DND-41 (cell line): ENCODE results near the gene ZNF444.
A peak's percentile ranks its signal among the peaks of the same experiment; 100 is the strongest.

ENCODE experiments used
- ATAC-seq: fragments of 200-7000 bp; cut with Tn5 transposase; 3 replicates; pipeline ENCODE4 v1.9.1; 2021; ENCODE audit warnings: low read depth; ENCODE audit not compliant: insufficient read depth
- DNase-seq: peaks from one replicate; pipeline ENCODE4 v3.0.0-alpha.2; 2020
- H2AFZ ChIP-seq: 2 replicates; pipeline ENCODE4 v1.6.0; 2012; ENCODE audit warnings: low read depth, low read length
- H3K27ac ChIP-seq: 2 replicates; pipeline ENCODE4 v1.5.1; 2012; ENCODE audit warnings: low read length, inconsistent platforms
- H3K27me3 ChIP-seq: fragments of 200-600 bp; sonication (generic); 2 replicates; pipeline ENCODE4 v1.6.0; 2012; ENCODE audit warnings: low read length, mild to moderate bottlenecking, inconsistent platforms; ENCODE audit not compliant: insufficient read depth, poor library complexity
- H3K36me3 ChIP-seq: 2 replicates; pipeline ENCODE4 v1.5.1; 2012; ENCODE audit warnings: low read length, inconsistent platforms; ENCODE audit not compliant: insufficient read depth
- H3K4me1 ChIP-seq: 2 replicates; pipeline ENCODE4 v1.5.1; 2012; ENCODE audit warnings: mild to moderate bottlenecking, low read length; ENCODE audit not compliant: insufficient read depth
- H3K4me2 ChIP-seq: 2 replicates; pipeline ENCODE4 v1.6.0; 2012; ENCODE audit warnings: mild to moderate bottlenecking, moderate library complexity, low read length, inconsistent platforms; ENCODE audit not compliant: insufficient read depth
- H3K4me3 ChIP-seq, 2 experiments: fragments of 200-600 bp in 1 of 2; shearing (Covaris generic) in 1 of 2; 2 replicates each; pipeline ENCODE4 v1.5.1; 2012 to 2016; ENCODE audit warnings: inconsistent platforms in 2 of 2, low read length in 2 of 2, mild to moderate bottlenecking in 2 of 2, low read depth in 1 of 2, moderate library complexity in 1 of 2
- H3K79me2 ChIP-seq: 2 replicates; pipeline ENCODE4 v1.6.0; 2012; ENCODE audit warnings: low read length, inconsistent platforms; ENCODE audit not compliant: insufficient read depth
- H3K9ac ChIP-seq: 2 replicates; pipeline ENCODE4 v1.6.0; 2012; ENCODE audit warnings: low read depth, mild to moderate bottlenecking, inconsistent platforms, low read length, moderate library complexity
- H3K9me3 ChIP-seq: 2 replicates; pipeline ENCODE4 v1.5.1; 2012; ENCODE audit warnings: low read length, moderate library complexity, mild to moderate bottlenecking, inconsistent platforms; ENCODE audit not compliant: insufficient read depth, severe bottlenecking
- H4K20me1 ChIP-seq: 2 replicates; pipeline ENCODE4 v1.6.0; 2012; ENCODE audit warnings: low read length; ENCODE audit not compliant: insufficient read depth
- CTCF ChIP-seq: IDR thresholded peaks from 2 replicates; pipeline ENCODE4 v1.5.1; 2012; ENCODE audit warnings: borderline replicate concordance, low read length, moderate library complexity, mild to moderate bottlenecking; ENCODE audit not compliant: poor library complexity, severe bottlenecking; ENCODE audit errors: extremely low read depth
- EZH2 ChIP-seq: IDR thresholded peaks from 3 replicates; pipeline ENCODE4 v1.6.1; 2012; ENCODE audit warnings: borderline replicate concordance, low read depth, mild to moderate bottlenecking, moderate library complexity, low read length, inconsistent platforms; ENCODE audit not compliant: severe bottlenecking

ZNF444 gene

GRCh38 chr19:56137405-56137804 is 3.7 kb upstream of the ZNF444 start:
- H3K27ac ChIP-seq = no peak overlapping the region
- peaks cover 9% of the 10 kb centered on the region for H3K79me2 ChIP-seq
- H3K9me3 ChIP-seq = no peaks in the 10 kb centered on the region
- no peak for ATAC-seq
- H3K27me3 ChIP-seq = no peaks in the 10 kb centered on the region
- no peak overlapping the region for H3K4me2 ChIP-seq
- H3K4me1 ChIP-seq = peaks cover 17% of the 10 kb centered on the region
- TF ChIP-seq CTCF (no peak), EZH2 (no peak)
- peaks cover under 1% of the 10 kb centered on the region; the same call in 1 of the 2 replicates for H3K36me3 ChIP-seq
- DNase-seq = no peak
- no peak overlapping the region for H2AFZ ChIP-seq
- no peak overlapping the region for H3K9ac ChIP-seq
- no peaks in the 10 kb centered on the region for H4K20me1 ChIP-seq
- no peak overlapping the region for H3K4me3 ChIP-seq

GRCh38 chr19:56138069-56138468 is 3.0 kb upstream of the ZNF444 start:
- no peak for TF ChIP-seq CTCF
- no peak for TF ChIP-seq EZH2
- Histone ChIP-seq H4K20me1 (peaks cover 4% of the 10 kb centered on the region; the same call in 1 of the 2 replicates), H3K9me3 (no peaks in the 10 kb centered on the region), H3K27ac (no peak overlapping the region), H3K4me1 (peaks cover 24% of the 10 kb centered on the region), H3K9ac (no peak overlapping the region), H3K4me3 (no peak overlapping the region), H2AFZ (no peak overlapping the region), H3K27me3 (no peaks in the 10 kb centered on the region), H3K36me3 (peaks cover 5% of the 10 kb centered on the region; the same call in 1 of the 2 replicates), H3K4me2 (no peak overlapping the region), H3K79me2 (peaks cover 16% of the 10 kb centered on the region)
- DNase-seq = no peak
- ATAC-seq = no peak

GRCh38 chr19:56139847-56140582 is 1.1 kb upstream of the ZNF444 start:
- TF ChIP-seq EZH2 = no peak
- H2AFZ ChIP-seq = peak overlapping the region; percentile 61
- no peak for DNase-seq
- peak overlapping the region; percentile 88 for H3K27ac ChIP-seq
- H3K4me2 ChIP-seq = peak overlapping the region; percentile 86
- H3K36me3 ChIP-seq = peaks cover 5% of the 10 kb centered on the region; the same call in 1 of the 2 replicates
- no peaks in the 10 kb centered on the region for H3K9me3 ChIP-seq
- peaks cover 43% of the 10 kb centered on the region for H3K4me1 ChIP-seq
- peaks cover 8% of the 10 kb centered on the region; the same call in 1 of the 2 replicates for H4K20me1 ChIP-seq
- H3K9ac ChIP-seq = peak overlapping the region; percentile 59
- H3K4me3 ChIP-seq = peak overlapping the region; percentile 33 to 70; a peak in 3 of 4 replicates
- H3K79me2 ChIP-seq = peaks cover 35% of the 10 kb centered on the region
- no peaks in the 10 kb centered on the region for H3K27me3 ChIP-seq
- ATAC-seq = no peak

GRCh38 chr19:56141417-56141993 is 418 bp downstream of the ZNF444 start:
- peaks cover 43% of the 10 kb centered on the region for H3K4me1 ChIP-seq
- H3K9me3 ChIP-seq = no peaks in the 10 kb centered on the region
- peak overlapping the region; percentile 81 for H3K27ac ChIP-seq
- DNase-seq = peak; percentile 76
- H3K4me2 ChIP-seq = peak overlapping the region; percentile 86
- peak overlapping the region; percentile 59; the same call in 1 of the 2 replicates for H2AFZ ChIP-seq
- H3K27me3 ChIP-seq = no peaks in the 10 kb centered on the region
- peaks cover 45% of the 10 kb centered on the region for H3K79me2 ChIP-seq
- H3K36me3 ChIP-seq = peaks cover 14% of the 10 kb centered on the region
- H3K4me3 ChIP-seq = peak overlapping the region; percentile 24 to 70; a peak in 3 of 4 replicates
- peaks cover 13% of the 10 kb centered on the region for H4K20me1 ChIP-seq
- H3K9ac ChIP-seq = peak overlapping the region; percentile 59
- TF ChIP-seq CTCF = no peak
- TF ChIP-seq EZH2 = no peak
- peak; percentile 24 for ATAC-seq
